Activated gamma-delta T cell (primary cell): ENCODE measurements around the gene MTCH2.
A peak's percentile ranks its signal among the peaks of the same experiment; 100 is the strongest.
"Not testable (repeated sequence)": the region's sequence is repeated elsewhere in the genome, so short reads cannot be mapped to it uniquely, and the experiment has no call there.

ENCODE experiments used
- DNase-seq: peaks from one replicate; lab custom pipeline; 2025; lab: John Stamatoyannopoulos, UW
- total RNA-seq, 2 donors: gene quantifications; one replicate each; lab custom pipeline; 2026; lab: John Stamatoyannopoulos, UW

The MTCH2 gene
- 46.0 to 51.1 reads per million in 2 donors for total RNA-seq

DNA sequence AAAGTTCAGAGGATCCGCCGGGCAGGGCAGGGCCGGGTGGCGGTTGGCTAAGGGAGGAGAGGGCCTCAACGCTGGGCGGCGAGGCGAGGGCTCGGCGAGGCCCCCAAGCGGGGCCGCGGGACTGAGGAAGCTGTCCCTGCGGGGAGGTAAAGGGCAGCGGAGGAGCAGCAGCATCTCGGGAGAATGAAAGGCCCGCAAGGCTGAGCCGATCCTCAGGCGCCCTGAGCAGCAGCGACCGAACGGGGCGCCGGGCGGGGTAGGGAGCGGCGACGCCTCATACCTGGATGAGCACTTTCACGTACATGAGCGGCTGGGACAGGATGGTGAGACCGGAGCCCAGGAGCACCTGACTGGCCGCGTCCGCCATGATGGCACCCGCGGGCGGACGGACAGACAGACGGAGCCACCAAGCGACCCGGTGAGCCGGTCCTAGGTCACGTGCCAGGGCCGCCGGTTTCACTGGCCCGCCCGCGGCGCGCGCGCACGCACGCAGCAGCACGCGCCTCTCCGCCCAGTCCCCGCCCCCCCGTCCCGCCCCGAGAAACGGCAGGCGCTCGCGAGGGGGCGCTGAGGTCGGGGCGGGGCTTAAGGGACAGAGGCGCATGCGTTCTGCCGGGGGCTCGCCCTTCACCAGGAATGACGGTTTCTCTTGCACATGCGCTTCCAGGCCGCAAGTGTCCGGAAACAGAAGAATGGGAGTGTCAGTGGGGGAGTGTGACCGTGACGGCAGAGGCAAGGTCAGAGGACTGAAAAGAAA is at the start of gene MTCH2:
Gene MTCH2, minus strand, starts transcription at position 461 of the 757 bp plus-strand sequence. Its CDS starts 94 bp downstream, at position 367.
- DNase-seq, result peak; percentile 95

DNA sequence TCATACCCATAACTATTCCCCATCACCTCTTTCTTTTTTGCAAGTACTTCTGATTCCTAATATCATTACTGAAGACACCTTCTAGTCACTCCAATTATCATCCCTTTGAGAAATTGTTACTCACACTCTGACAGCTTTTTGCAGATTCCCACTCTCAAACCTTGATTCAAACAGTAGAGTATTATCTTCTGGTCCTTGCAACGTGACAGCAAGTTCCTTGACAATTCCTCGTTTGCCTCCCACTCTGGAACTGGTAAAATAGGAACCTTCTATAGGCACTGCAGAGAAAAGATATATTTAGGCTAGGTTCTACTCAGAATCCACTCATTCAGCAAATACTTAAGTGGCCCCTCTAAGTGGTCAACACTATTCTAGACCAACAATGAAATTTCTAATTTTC is 49.6 kb upstream of the MTCH2 start:
- no peak for DNase-seq

DNA sequence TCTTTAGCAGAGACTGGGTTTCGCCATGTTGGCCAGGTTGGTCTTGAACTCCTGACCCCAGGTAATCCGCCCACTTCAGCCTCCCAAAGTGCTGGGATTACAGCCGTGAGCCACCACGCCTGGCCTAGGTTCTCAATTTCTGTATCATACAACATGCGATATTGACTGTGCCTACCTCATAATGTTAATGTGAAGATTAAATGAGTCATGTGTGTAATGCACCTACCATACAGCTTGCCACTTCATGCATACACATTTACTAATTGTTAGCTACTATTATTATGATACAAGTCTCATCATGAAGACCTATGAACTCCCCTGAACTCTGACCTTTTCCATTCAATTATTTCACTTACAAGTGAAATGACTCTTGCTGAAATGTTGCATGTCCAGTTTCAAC is 47.1 kb upstream of the MTCH2 start:
- DNase-seq, result no peak

DNA sequence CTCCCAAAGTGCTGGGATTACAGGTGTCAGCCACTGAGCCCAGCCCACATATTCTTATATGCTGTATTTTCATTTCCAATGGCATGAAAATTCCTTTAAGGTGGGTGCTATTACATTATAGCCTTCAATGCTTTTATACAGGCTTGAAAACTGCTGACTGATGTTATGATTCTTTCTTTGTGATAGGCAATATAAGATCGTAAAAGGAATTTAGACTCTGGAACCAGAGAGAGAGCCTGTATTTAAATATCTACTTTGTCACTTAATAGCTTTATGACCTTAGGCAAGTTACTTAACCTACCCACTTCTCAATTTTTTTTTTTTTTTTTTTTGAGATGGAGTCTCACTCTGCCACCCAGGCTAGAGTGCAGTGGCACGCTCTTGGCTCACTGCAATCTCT is 46.6 kb upstream of the MTCH2 start:
- DNase-seq, result no peak

DNA sequence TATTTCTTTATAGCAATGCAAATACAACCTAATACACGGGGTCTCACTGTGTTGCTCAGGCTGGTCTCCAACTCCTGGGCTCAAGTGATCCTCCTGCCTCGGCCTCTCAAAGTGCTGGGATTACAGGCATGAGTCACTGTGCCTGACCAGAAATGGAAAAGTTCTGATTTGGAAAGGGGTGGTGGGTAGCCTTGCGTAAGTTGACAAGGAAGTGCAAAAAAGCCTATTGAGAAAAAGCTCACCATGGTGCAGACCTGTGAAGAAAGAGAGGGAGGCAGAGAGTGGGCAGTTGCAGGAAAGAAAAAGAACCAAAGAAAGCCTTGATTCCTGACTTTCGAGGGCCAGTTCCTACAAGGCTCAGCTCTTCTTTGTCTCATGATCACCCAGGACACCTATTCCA is 45.8 kb upstream of the MTCH2 start:
- no peak for DNase-seq

DNA sequence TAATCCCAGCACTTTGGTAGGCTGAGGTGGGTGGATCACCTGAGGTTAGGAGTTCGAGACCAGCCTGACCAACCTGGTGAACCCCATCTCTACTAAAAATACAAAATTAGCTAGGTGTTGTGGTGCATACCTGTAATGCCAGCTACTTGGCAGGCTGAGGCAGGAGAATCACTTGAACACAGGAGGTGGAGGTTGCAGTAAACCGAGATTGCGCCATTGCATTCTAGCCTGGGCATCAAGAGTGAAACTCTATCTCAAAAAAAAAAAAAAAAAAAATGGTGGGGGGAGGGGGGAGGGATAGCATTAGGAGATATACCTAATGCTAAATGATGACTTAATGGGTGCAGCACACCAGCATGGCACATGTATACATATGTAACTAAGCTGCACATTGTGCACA is 44.3 kb upstream of the MTCH2 start:
- not testable (repeated sequence) for DNase-seq

DNA sequence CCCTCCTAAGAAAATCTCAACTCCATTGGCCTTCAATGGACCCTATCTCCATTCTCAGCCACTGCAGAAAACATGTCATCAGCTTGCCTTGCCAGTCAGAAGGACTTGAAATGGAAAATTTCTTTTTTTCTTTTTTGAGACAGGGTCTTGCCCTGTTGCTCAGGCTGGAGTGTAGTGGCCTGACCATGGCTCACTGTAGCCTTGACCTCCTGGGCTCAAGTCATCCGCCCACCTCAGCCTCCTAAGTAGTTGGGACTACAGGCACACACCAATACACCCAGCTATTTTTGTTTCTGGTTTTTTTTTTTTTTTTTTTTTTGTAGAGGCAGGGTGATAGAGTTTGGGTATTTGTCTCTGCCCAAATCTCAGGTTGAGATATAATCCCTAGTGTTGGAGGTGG is 43.8 kb upstream of the MTCH2 start:
- no peak for DNase-seq

DNA sequence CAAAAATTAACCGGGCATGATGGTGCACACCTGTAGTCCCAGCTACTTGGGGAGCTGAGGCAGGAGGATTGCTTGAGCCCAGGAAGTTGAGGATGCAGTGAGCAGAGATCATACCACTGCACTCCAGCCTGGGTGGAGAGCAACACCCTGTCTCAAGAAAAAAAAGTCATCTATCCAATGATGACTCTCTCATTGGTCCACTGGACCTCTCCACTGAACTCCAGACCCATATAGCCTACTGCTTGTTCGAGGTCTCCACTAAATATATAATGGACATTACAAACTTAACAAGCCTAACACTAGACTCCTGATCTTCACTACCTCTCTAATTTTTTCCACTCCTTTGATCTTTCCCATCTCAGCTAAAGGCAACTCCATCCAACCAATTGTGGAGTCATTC is 33.5 kb upstream of the MTCH2 start:
- DNase-seq, result no peak

DNA sequence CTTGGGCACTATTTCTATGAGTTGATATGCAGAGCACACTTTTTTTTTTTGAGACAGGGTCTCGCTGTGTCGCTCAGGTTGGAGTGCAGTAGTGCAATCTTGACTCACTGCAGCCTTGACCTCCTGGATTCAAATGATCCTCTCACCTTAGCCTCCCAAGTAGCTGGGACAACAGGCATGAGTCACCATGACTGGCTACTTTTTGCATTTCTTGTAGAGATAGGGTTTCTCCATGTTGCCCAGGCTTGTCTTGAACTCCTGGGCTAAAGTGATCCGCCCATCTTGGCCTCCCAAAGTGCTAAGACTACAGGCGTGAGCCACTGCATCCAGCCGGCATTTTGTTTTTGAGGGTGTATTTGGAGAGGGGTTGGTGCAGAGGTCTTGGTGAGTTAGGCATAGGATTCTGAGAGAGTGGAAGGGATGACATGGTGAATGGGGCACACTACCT is 29.9 kb upstream of the MTCH2 start:
- DNase-seq, result no peak

DNA sequence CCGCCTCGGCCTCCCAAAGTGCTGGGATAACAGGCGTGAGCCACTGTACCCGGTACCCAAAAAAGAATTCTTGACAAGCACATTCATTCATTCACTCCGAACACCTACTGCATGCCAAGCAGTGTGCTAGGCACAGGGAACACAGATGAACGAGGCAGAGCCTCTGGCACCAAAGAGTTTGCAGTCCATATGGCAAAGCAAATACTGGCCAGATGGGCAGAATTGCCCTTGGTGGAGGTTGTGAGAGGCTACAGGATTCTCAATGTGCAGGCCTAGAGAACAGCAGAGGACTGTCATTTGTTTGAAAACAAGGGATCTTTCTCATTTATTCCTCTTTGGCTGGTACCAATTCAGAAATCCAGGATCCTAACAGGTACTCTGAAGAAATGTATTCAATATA is 27.5 kb upstream of the MTCH2 start:
- DNase-seq, result no peak

DNA sequence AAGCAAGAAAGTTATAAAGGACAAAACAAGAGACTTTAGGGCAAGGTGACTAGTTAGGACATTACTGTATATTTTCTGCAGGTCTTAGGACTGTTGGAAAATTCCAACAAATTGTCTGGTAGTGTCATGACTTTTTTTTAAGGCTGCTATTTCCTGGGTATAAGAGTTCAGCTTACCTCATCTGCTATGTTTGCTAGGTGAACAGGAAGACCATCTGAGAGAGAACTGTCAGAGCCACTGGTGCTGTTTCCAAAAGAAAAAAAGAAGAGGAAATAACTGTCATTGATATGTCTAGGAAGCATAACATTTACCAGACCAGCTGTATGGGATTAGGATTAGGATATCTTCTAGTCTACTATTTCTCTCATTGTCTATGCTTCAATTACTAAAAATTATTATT is 26.3 kb upstream of the MTCH2 start:
- DNase-seq, result no peak

DNA sequence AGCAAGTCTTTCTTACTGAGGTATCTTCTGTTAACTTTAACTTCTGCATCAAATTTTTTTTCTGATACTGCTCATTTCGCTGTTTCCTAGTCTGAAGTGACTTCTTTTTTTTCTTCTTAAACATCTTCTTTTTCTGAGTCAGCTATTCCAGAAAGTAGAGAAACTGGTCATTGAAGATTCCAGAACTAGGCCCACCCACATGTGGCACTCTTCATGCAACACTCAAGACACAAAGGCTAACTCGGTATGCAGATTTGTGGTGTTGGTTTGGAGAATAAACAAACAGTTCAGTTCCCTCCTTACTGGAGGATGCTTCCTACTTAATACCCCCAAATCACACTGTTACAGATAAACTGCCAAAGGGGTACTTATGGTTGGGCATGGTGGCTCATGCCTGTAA is 25.2 kb upstream of the MTCH2 start:
- DNase-seq, result no peak

DNA sequence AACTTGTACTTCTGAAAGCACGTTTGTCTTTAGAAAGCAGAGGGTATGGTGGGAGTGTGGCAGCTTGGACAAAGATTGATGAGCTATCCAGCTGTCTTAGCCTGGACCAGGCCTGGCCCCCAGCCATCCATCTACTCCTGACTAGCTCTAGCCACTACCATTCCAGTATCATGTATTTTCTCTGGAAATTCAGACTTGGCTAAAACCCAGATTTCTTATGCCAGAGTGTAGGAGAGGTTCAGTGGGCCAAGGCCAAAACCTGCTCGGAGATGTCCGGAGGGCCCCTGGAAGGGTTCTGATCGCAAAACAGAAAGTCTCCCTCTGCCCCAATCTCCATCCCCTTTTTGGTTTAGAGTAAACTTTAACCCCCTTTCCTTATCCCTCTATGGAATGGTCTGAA is 24.8 kb upstream of the MTCH2 start:
- DNase-seq, result no peak

DNA sequence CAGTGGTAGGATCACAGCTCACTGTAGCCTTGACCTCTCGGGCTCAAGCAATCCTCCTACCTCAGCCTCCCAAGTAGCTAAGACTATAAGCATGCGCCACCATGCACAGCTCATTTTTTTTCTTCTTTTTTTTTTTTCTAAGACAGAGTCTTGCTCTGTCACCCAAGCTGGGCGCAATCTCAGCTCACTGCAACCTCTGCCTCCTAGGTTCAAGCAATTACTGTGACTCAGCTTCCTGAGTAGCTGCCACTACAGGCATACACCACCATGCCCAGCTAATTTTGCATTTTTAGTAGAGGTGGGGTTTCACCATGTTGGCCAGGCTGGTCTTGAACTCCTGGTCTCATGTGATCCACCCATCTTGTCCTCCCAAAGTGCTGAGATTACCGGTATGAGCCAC is 22.6 kb upstream of the MTCH2 start:
- DNase-seq, result not testable (repeated sequence)

DNA sequence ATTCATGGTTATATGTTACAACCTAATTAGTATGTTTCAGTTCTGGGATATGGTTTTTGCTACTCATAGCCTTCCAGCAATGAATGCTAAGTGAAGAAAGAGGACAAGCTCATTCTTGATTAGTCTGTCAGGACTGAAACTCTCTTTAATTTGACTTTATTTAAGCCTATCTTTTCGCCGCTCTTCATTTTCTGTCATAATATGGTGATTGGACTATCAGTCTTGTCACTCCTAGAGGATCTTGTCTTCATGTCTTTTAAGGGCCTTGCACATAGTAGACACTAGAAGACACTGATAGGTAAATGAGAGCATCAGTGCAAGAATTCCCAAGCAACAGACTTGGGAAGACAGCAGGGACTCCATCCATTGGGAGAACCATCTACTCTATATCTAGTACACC is 18.9 kb upstream of the MTCH2 start:
- DNase-seq, result no peak

DNA sequence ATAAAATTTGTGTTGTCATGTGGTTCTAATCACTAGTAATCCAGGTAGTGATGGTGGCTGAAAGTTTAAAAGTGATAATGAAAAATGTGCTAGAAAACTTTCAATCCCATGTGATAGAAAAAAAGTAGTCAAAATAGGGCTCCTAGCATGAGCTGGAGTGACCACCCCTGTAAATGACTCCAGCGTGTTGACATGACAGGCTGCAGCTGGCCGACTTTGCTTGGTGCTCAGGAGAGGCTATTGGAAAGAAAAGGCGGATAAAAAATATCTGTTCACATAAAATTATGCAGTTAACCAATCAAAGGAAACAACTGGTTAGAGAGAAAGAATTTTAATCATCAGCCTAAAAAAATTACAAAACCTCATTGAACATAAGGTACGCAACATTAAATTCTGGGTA is 16.9 kb upstream of the MTCH2 start:
- DNase-seq, result no peak

DNA sequence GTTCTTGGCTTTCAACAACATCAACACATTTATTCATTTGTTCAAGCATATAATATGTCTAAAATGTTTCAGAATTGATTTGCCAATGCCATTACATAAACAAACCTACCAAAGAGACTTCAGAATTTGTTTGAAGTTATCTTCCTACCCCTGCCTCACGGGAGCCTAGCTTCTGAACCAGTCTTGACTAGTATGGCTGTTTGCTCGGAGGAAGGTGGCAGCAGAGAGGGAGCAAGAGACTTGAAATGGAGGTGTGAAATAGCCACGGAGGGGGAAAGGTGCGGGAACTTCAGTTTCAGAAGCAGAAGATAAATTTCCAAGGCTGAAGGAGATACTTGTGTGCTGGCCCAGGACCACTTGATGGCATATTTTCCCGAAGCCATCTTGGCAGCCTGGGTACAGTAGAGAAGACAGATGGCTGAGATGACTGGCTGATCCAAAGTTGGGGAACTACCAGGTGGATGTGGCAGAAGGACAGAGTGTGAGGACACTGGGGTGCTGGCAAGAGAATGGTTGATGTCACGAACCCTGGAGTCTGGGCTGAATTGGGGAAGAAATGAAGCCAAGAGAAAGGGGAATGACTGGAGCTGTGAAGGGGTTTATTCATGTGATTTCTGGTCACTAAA is 14.0 kb upstream of the MTCH2 start:
- no peak for DNase-seq

DNA sequence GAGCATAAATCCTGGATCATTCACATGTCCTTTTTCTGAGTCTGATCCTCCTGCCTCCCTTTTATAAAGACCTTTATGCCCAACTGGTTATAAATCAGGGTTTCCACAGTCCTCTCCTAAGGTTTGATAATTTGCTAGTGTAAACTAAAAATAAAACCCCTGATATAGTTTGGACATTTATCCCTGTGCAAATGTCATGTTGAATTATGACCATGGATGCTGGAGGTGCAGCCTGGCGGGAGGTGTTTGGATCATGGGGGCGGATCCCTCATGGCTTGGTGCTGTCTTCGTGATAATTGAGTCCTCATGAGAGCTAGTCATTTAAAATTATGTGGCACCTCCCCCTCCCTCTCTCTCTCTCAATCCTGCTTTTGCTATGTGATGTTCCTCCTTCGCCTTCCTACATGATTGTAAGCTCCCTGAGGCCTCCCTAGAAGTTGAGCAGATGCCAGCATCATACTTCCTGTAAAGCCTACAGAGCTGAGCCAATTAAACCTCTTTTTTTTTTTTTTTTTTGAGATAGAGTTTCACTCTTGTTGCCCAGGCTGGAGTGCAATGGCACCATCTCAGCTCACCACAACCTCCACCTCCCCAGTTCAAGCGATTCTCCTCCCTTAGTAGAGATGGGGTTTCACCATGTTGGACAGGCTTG is 9.6 kb upstream of the MTCH2 start:
- DNase-seq, result no peak

DNA sequence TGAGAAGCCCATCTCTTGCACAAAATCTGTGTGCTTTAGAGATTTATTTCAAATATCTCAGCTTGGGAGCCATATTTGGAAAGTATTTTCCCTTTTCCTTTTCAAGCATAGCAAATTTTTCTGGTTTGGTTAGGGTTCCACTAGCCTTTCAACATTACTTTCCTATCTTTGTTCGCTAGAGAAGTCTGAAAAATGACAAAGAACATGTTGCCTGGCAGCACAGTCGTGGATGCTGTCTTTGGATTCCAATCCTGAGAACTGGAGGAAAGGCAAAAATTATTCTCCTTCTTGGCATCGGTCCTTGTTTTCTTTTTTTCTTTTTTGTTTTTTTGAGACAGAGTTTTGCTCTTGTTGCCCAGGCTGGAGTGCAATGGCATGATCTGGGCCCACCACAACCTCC is 6.9 kb upstream of the MTCH2 start:
- DNase-seq, result no peak

DNA sequence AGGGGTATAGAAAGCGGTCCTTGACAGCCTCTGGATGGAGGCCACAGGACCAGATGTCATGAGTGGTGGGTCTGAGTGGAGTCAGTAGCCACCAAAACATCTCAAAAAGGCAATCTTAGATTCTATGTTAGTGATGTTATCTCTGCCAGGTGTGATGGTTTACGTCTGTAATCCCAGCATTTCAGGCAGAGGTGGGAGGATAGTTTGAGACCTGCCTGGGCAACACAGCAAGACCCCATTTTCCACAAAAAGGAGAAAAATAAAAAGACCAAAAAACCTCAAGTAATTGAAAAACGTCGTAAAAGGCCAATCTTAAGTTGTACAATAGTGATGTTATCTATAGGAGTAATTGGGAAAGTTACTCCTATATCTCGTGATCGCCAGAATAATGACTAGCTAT is 3.7 kb upstream of the MTCH2 start:
- no peak for DNase-seq

DNA sequence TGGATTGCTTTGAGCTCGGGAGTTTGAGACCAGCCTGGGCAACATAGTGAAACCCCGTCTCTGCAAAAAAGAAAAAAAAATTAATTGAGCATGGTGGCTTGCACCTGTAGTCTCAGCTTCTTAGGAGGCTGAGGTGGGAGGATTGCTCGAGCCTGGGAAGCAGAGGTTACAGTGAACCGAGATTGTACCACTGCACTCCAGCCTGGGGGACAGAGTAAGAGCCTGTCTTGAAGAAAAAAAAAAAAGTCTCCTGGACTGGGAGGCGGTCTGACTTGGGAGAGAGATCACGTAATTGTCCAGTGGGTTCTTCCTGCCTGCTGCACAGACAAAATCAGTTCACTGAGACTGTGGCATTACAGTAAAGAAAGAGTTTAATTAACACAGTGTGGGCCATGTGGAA is 3.1 kb upstream of the MTCH2 start:
- no peak for DNase-seq

DNA sequence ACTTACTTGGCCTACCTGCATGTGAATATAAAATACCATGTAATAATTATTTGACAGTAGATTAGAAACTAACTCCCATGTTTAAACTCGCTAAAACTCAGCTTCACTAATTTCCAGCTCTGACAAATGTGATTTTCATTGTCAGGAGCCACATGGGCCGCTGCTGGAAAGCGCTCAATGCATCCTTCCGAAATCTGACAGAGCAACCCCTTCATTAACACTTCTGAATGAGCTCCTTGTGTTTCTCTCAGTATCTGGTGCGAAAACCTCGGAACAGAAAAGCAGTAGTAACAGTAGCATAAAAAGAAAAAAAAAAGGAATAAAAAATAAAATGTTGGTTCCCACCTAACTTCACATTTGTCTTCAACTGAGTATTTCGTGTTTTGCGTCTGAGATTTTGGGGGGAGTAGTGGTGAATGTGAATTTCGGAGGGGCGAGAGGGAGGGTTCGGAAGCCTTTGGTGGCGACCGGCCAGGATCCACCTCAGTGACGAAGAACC is 710 bp downstream of the MTCH2 start:
- DNase-seq, result no peak

DNA sequence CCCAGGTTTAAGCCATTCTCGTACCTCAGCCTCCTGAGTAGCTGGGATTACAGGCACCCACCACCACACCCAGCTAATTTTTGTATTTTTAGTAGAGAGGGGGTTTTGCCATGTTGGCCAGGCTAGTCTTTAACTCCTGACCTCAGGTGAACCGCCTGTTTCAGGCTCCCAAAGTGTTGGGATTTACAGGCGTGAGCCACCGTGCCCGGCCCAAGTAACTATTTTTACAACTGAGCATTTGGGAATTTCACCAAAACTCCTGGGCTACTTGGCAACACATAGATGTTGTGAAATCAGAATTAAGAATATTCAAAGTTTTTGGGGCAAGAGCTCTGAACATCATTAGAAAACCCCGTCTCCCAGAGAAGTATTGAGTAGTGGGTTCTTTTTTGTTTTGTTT is 1.9 kb downstream of the MTCH2 start:
- not testable (repeated sequence) for DNase-seq
